Iris pigment epithelial cell (primary cell): ENCODE data around the gene ZNF775.

Source experiments
- DNase-seq: peaks from one replicate; pipeline ENCODE4 v3.0.0-alpha.2; 2011; ENCODE audit warnings: low read depth

The ZNF775 gene

GRCh38 chr7:150401424-150401790 is 22.3 kb downstream of the ZNF775 start:
- no peak for DNase-seq

- DNase-seq: no peak
Measured at GRCh38 chr7:150401861-150402631, 22.9 kb downstream of the ZNF775 start.

GRCh38 chr7:150402671-150403321 is 23.7 kb downstream of the ZNF775 start:
- no peak for DNase-seq

- no peak for DNase-seq
Measured at GRCh38 chr7:150403376-150404171, 24.4 kb downstream of the ZNF775 start.

- no peak for DNase-seq
Measured at GRCh38 chr7:150404172-150404804, 25.2 kb downstream of the ZNF775 start.

- DNase-seq: peak; percentile 90
Measured at GRCh38 chr7:150404805-150405583, 25.9 kb downstream of the ZNF775 start.

- DNase-seq: peak; percentile 43
Measured at GRCh38 chr7:150405584-150406311, 26.6 kb downstream of the ZNF775 start.

GRCh38 chr7:150406312-150406566 is 27.1 kb downstream of the ZNF775 start:
- DNase-seq: no peak

- DNase-seq: peak; percentile 34
Measured at GRCh38 chr7:150406567-150407421, 27.7 kb downstream of the ZNF775 start.

- DNase-seq: no peak
Measured at GRCh38 chr7:150407588-150408392, 28.7 kb downstream of the ZNF775 start.

GRCh38 chr7:150408393-150409299 is 29.5 kb downstream of the ZNF775 start:
- DNase-seq: no peak

- no peak for DNase-seq
Measured at GRCh38 chr7:150409300-150410030, 30.3 kb downstream of the ZNF775 start.

GRCh38 chr7:150410131-150410530 is 31.0 kb downstream of the ZNF775 start:
- no peak for DNase-seq

GRCh38 chr7:150410680-150411346 is 31.7 kb downstream of the ZNF775 start:
- no peak for DNase-seq

- DNase-seq: no peak
Measured at GRCh38 chr7:150411606-150412005, 32.5 kb downstream of the ZNF775 start.

- DNase-seq: no peak
Measured at GRCh38 chr7:150412016-150412415, 32.9 kb downstream of the ZNF775 start.
